ENCODE results near the gene UGT2B7.
"Not testable (repeated sequence)": the region's sequence is repeated elsewhere in the genome, so short reads cannot be mapped to it uniquely, and the experiment has no call there.

UGT2B7 gene

DNA sequence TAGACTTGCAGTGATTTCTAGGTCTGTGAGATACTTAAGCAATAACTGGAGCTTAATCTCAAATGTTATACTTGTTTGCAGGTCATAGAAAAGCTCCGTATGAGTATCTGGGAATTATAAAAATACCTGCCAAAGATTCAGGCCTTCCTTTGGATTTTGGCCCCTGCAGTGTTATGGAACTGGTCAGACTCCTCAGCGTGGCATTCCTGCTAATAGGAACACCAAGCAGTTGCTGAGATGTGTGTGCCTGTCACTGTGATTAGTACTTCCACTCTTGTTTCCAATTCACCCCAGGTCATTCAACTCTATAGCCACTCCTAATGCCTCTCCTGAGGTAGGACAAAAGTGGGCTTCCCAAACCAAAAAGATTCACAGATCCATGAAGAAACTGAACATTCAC is 7.8 kb upstream of the UGT2B7 start:
- DNase-seq (ENCODE audit: low read depth), result no peak

DNA sequence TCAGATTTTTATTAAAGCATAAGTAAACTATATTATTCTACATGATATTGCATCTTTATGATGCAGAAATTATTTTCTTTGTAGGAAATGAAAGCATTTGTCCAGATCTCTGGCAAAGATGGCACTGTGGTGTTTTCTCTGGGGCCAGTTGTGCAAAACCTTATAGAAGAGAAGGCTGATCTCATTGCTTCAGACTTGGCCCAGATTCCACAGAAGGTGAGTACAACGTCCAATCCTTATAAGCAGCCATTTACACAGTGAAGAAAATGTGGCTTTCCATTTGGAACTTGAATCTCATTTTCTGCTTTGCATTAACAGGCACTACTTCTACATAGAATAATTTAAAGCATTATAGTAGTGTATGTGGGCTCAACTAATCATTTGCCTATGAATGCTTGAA is 6.9 kb upstream of the UGT2B7 start:
- no peak for DNase-seq (ENCODE audit: low read depth)

DNA sequence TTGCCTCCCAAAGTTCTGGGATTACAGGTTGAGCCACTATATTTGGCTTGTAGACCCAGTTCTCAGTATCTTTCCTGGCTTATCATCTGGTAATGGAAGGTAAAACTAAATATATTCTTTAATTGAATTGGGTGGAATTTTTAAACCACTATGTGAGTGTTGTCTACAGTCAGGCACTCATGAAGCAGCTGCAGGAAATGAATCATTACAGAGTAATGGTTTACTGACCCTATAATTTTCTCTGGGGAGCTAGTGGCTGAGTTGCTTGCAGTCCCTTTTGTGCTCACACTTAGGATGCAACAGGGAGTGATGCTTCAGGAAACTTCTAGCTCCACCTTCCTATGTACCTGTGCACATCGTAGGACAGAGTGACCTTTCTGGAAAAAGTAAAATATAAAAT is 4.1 kb upstream of the UGT2B7 start:
- DNase-seq (ENCODE audit: low read depth), result peak; percentile 55

DNA sequence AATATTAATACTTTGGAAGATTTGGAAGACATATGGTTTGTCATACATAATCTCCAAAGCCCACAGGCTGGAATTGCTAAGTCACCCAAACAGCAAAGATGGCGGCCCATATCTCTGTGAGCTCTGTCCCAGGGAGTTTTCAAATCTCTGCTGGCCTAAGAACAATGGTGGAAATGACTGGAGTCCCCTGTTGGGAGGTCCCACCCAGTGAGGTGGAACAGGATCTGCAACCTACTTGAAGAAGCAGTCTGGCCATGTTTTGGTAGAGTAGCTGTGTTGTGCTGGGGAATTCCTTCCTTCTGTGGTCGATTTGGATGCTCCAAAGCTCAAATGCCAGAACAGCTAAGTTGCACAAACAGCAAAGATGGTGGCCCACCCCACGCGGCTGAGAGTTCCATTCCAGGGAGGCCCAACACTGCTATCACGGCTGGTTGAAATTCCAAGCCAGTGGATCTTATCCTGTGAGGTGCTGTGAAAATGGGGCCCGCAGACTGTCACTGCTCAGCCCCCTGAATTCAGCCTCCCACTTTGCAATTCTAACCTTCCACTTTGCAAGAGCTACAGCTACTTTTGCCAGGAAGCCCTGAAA is 3.2 kb upstream of the UGT2B7 start:
- DNase-seq (ENCODE audit: low read depth), result no peak

DNA sequence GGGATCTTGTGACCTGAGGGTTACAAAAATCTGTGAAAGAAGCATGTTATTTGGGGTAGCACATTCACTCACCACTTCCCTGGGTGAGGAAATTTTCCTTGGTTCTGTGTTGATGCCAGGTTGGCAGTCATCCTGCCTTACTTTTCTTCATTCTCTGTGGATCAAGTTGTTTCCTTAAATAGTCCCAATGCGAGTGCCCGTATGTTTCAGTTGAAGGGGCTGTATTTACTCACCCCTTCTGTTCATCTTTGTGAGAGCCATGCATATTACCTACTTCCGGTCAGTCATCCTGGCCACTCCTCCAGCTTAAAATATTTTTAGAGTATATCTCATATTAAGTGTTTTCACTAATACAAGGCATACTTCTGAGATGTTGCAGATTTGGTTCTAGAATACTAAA is 2.6 kb upstream of the UGT2B7 start:
- DNase-seq (ENCODE audit: low read depth), result no peak

DNA sequence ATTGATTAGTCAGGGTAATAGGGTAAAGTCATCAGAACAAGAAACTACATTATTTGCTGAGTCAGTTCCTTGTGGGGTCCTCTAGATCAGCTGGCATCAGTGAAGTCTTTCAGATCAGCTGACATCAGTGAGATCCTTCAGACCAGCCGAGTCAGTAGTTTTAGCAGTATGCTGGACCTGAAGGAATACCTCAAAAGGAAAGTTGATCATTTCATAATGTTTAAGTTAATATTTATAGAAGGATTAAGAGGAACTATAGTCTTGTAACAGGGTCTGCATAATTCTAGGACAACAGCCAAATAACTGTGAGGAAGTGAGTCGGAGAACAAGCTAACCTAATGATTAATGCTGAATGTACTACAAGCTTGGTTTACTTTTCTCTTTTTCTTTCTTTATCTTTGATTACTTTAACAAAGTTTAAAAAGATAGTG is 958 bp upstream of the UGT2B7 start:
- DNase-seq (ENCODE audit: low read depth), result peak; percentile 49

DNA sequence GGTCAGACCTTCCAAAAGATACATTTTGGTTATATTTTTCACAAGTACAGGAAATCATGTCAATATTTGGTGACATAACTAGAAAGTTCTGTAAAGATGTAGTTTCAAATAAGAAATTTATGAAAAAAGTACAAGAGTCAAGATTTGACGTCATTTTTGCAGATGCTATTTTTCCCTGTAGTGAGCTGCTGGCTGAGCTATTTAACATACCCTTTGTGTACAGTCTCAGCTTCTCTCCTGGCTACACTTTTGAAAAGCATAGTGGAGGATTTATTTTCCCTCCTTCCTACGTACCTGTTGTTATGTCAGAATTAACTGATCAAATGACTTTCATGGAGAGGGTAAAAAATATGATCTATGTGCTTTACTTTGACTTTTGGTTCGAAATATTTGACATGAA is 536 bp downstream of the UGT2B7 start:
- no peak for DNase-seq (ENCODE audit: low read depth)

DNA sequence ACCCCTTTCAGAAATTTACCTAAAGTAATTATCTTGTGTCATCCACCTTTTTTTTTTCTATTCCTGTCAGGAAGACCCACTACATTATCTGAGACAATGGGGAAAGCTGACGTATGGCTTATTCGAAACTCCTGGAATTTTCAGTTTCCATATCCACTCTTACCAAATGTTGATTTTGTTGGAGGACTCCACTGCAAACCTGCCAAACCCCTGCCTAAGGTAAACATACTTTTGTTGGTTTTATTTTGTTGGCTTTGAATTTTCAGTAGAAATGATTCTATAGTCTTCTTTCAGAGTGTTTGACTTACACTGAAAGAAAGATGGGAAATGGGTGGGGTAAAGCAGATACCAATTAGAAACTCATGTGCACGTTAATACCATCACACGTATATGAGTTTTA is 2.2 kb downstream of the UGT2B7 start:
- no peak for DNase-seq (ENCODE audit: low read depth)

DNA sequence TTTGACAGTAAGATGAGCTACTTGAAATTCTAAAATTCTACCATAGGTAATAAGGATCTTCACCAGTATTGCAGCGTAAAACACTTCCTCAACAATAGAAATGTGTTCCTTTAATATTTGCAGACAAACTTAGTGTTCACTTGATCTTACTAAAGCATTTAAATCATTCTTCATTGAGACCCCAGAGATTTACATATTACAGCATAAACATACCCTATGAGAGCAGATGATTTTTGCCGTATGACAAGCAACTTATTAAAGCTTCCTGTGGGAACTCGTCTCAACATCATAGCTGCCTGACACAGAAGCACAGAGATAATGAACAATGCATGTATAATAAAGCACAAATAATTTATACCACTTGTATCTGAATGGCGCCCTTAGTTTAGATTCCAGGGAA is 3.6 kb downstream of the UGT2B7 start:
- DNase-seq (ENCODE audit: low read depth), result no peak

DNA sequence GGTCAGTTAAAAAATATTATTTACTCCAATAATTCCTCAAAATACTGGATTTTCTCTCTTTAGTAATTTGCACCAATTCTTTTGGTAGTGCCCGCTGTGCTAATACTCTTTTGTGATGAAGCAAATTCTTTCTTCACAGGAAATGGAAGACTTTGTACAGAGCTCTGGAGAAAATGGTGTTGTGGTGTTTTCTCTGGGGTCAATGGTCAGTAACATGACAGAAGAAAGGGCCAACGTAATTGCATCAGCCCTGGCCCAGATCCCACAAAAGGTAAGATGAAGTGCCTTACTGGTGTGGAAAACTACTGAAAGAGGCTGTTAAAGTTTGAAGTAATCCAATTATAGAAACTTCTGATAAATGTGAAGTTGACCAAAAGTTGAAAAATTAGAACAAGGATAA is 6.4 kb downstream of the UGT2B7 start:
- not testable (repeated sequence) for DNase-seq (ENCODE audit: low read depth)

DNA sequence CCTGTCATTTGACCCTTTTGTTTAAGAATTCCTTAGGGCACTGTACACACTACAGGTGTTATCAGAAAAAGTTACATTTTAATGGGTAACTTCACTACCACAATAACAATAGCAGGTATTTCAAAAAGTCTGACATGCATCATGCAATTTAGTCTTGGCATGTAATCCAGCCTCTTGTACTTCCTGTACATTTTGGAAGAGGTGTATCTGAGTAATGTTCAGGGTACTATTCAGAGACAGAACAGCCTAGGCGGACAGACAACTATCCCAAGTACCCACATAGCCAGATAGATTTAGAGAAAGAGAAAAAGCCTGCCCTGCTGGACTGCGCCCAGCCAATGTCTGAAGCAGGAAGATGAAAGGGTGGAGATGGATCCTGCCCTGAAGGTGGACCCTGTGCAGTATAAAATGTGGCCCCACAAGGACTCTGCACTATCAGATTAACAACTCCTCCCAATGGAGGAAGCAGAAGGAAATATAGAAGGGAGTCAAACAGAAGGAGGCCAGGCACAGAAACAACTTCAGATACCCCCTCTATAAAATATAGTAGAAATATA is 8.5 kb downstream of the UGT2B7 start:
- DNase-seq (ENCODE audit: low read depth), result no peak

DNA sequence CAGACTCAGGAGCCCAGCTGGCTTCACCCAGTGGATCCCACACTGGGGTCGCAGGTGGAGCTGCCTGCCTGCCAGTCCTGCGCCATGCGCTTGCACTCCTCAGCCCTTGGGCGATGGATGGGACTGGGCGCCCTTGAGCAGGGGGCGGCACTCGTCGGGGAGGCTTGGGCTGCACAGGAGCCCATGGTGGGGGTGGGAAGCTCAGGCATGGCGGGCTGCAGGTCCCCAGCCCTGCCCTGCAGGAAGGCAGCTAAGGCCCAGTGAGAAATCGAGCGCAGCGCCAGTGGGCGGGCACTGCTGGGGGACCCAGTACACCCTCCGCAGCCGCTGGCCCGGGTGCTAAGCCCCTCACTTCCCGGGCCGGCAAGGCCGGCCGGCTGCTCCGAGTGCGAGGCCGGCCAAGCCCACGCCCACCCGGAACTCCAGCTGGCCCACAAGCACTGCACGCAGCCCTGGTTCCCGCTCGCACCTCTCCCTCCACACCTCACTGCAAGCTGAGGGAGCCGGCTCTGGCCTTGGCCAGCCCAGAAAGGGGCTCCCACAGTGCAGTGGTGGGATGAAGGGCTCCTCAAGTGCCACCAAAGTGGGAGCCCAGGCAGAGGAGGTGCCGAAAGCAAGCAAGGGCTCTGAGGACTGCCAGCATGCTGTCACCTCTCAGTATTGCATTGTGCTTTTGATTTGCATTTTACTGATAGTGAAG is 19.0 kb downstream of the UGT2B7 start:
- not testable (repeated sequence) for DNase-seq (ENCODE audit: low read depth)

DNA sequence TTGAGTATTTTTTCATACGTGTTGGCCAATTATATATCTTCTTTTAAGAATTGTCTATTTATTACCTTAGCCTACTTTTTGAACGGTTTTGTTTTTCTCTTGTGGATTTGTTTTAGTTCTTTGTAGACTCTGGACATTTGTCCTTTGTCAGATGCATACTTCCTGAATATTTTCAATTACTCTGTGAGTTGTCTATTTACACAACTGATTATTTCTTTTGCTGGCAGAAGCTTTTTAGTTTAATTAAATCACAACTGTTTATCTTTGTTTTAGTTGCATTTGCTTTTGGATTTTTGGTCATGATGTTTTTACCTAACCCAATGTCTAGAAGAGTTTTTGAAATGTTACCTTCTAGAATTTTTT is 19.6 kb downstream of the UGT2B7 start:
- DNase-seq (ENCODE audit: low read depth), result no peak

DNA sequence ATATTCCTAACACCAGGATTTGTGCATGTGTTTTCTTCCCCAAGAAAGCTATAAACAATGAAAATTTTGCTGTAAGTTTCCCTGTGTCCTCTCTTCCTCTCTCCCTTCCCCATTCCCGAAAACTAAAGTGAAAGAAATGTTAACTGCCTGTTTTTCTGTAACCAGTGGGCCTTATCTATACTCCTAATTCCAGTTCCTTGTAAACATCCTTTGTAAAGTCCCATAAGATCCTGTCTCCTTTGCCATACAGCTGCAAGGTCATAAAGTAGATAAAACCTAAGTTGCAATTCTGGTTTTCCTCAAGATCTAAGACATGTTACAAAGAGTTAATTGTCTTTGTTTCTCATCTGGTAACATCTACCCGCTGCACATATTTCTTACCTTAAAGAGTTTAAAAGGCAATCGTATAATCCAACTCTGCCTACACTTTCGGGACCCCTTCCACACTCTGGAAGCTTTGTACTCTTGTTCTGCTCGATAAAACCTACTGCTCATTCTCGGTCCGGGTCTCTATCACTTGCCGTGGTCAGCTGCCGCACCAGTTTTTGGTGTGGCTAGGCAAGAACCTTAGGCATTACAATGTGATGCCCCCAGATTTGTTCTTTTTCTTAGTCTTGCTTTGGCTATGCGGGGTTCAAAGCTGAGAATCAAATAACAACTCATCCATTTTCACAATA is 20.5 kb downstream of the UGT2B7 start:
- DNase-seq (ENCODE audit: low read depth), result no peak

DNA sequence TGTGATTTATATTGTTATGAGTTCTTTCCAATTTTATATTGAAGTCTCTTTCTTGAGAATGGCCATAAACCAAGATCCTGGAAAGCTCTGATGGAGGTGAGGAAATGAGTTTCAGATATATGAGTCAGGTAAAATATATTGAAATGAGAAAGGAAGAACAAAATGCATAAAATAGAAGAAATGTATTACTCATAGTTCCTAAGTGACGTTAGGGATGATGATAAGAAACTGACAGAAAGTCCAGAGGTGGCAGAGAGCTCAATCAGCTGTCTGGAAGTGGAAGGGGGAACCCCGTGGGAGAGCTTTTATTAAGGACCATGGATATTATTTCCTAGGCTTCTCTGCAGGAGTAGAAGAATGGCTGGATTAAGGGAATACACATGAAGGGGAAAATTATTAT is 24.6 kb downstream of the UGT2B7 start:
- DNase-seq (ENCODE audit: low read depth), result no peak

DNA sequence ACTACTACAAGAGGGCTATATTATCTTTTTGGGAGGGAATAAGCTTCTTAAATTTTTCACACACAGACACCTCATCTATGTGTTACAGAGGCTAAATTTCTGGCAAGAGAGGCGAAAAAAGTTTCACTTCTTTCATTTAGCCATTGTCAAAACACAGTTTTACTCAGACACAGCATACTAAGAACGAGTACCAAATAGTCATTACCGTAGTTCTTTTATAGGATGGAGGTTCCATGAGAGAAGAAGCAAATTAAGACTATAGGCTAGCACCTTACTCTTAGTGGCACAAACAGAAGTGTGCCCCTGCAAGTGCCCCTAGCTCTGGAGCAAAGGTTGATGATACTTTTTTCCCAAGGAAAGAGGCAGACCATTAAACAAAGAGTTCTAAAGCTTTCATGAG is 26.2 kb downstream of the UGT2B7 start:
- no peak for DNase-seq (ENCODE audit: low read depth)

DNA sequence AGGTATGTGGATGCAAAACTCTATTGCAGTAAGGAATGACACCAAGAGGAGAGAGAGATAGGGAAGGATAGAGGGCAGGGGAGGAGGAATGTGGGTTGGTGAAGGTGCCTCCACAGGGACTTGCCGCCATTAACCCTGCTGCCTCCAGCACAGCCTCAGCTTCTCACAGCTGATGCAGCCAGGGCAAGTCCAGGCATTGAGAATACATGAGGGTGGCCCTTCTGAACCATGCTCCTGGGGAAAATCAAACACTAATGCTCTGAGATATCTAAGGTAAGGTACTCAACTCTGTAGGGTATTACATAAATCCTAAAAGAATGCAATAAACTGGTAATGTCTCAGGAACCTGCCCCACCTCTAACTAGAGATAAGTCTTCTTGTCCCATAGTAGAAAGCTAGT is 28.7 kb downstream of the UGT2B7 start:
- no peak for DNase-seq (ENCODE audit: low read depth)

DNA sequence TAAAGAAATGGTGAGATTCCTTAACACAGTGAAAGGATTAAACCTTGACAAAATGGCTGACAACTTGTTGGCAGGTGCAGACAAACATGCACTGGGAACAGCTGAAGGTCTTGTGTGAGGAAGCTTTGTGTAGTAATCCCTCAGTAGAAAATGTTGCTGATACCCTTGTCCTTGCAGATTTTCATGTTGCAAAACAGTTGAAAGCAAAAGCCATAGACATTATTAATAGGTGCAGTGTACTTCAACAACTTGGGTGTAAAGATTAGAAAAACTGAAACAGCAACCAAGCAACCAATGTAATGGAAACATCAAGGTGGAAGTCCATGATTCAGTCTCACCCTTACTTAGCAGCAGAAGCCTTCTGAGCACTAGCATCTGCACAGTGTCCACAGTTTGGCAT is 29.8 kb downstream of the UGT2B7 start:
- DNase-seq (ENCODE audit: low read depth), result no peak

DNA sequence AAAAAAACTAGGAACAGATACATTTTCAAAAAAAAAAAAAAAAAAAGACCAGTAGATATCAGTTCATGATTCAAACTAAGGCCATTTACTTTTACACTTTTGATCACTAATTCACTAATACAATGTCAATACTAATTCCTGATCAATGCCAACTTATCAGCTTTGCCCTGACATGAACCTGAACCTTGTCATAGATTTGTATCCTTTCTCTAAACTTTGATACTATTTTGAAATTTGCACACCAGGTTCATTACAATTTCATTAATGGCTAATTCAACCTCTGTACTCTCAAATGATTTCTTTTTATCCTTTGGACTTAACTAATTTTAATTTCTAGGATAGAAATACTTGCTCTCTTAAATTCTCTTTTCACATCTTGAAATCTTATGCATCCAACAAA is 37.7 kb downstream of the UGT2B7 start:
- no peak for DNase-seq (ENCODE audit: low read depth)

DNA sequence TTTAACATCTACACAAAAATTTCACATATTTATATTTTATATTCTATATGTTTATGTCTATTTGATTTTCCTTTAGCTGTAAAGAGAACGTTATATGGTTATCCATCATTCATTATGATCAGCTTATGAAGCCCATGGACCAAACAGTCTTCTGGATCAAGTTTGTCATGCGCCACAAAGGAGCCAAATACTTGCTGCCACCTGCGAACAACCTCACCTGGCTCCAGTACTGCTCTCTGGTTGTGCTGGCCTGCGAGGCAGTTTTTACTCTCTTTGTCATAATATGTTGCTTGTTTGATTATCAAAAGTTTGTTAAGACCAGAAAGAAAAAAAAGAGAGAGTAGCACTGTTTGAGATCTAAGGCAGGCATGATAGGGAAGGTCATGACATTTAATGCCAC is 38.2 kb downstream of the UGT2B7 start:
- no peak for DNase-seq (ENCODE audit: low read depth)

DNA sequence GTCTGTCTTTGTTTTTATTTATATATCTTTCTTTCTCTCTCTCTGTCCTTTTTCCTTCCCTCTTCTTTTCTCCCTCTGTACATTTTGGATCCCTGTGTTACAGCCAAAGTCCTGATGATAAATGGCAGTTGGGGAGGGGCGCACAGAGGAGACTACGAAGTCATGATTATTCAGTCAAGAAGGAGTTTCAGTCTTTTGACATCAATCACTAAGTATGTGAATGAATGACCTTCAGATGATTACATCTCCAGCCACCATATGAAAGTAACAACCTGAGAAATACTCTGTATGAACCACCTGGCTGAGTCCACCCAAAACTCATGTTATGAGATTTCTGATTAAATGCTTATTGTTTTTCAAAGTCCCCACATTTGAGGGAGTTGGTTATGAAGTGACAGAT is 45.0 kb downstream of the UGT2B7 start:
- DNase-seq (ENCODE audit: low read depth), result no peak

DNA sequence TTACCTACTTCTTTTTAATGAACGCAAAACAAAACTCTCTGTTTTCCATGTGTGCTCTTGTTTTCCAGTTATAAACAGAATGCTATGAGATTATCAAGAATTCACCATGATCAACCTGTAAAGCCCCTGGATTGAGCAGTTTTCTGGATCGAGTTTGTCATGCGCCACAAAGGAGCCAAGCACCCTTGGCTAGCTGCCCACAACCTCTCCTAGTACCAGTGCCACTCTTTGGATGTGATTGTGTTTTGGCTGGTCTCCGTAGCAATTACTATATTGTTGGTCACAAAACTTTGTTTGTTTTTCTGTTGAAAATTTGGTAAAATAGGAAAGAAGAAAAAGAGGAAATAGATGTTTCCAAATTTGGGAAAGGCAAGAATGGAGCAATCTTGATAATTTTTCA is 51.1 kb downstream of the UGT2B7 start:
- no peak for DNase-seq (ENCODE audit: low read depth)

DNA sequence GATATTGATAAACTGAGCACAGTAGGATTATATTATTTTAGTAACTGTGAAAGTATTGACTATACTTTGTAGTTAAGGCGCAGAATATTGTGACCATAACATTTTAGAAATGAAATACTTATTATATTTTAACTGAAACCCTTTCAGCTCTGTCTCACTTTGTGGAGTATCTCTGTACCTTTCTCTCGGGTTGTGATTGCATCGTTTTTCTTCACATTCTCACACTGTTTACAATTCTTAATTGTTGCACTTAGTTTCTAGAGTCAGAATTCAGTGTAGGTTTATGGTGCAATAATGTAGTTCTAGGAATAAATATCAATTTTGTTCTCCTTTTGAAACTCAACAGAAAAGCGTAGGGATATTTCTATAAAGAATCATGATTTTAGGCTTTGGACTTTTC is 57.7 kb downstream of the UGT2B7 start:
- DNase-seq (ENCODE audit: low read depth), result no peak

DNA sequence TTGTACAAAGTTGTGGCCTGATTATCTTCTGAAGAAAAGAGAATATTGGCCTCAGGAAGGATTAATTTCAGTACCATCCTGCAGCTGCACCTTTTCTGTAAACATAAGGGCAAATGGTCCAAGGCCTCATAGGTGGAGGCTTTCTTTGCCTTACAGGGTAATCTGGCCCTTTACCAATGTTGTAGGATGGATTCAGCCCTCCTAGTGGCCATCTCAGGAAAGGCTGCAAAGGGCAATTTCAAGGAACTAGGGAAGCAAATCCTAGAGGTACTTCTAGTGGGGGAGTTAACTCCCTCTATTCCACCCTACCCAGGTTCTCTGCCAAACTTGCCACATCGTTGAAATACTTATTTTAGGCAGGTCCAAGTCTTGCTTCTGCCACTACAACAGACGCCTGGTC is 60.6 kb downstream of the UGT2B7 start:
- DNase-seq (ENCODE audit: low read depth), result no peak

Measured in EH (cell line).